Memory B cell (primary cell): ENCODE measurements around the gene CFAP299.

Experiments
- ATAC-seq: fragments of 150-1000 bp; cut with Tn5 transposase; 2 replicates; pipeline ENCODE4 v1.10.0; 2021; ENCODE audit warnings: low read depth, mild to moderate bottlenecking, moderate library complexity
- DNase-seq, 2 donors: peaks; one replicate each; pipeline ENCODE4 v3.0.0; 2022; ENCODE audit warnings: low spot score in 2 of 2
- H3K27ac Mint-ChIP-seq: one replicate; pipeline ENCODE4 v1.8.0; 2022; ENCODE audit warnings: mild to moderate bottlenecking, moderate library complexity, mixed read lengths
- H3K27me3 Mint-ChIP-seq: one replicate; pipeline ENCODE4 v1.8.0; 2022; ENCODE audit warnings: mixed read lengths
- H3K36me3 Mint-ChIP-seq: one replicate; pipeline ENCODE4 v1.8.0; 2022; ENCODE audit warnings: mild to moderate bottlenecking, mixed read lengths
- H3K4me1 Mint-ChIP-seq: one replicate; pipeline ENCODE4 v1.8.0; 2022; ENCODE audit warnings: mixed read lengths
- H3K4me3 Mint-ChIP-seq: one replicate; pipeline ENCODE4 v1.8.0; 2022; ENCODE audit warnings: mild to moderate bottlenecking, moderate library complexity, mixed read lengths
- H3K9me3 Mint-ChIP-seq: one replicate; pipeline ENCODE4 v1.8.0; 2022; ENCODE audit warnings: mixed read lengths

The CFAP299 gene

GRCh38 chr4:80459918-80460473 lies 124.5 kb downstream of the CFAP299 start:
- H3K27ac Mint-ChIP-seq, result no peak overlapping the region
- no peaks in the 10 kb centered on the region for H3K36me3 Mint-ChIP-seq
- H3K4me1 Mint-ChIP-seq, result peaks cover 11% of the 10 kb centered on the region
- ATAC-seq, result no peak
- no peak overlapping the region for H3K4me3 Mint-ChIP-seq
- no peaks in the 10 kb centered on the region for H3K27me3 Mint-ChIP-seq
- DNase-seq, result no peak
- peaks cover 2% of the 10 kb centered on the region for H3K9me3 Mint-ChIP-seq

GRCh38 chr4:80461412-80461811 lies 125.9 kb downstream of the CFAP299 start:
- ATAC-seq, result no peak
- Mint-ChIP-seq H3K4me3 (no peak overlapping the region), H3K4me1 (peaks cover 11% of the 10 kb centered on the region), H3K9me3 (peaks cover 2% of the 10 kb centered on the region), H3K27ac (no peak overlapping the region), H3K27me3 (peaks cover 2% of the 10 kb centered on the region), H3K36me3 (no peaks in the 10 kb centered on the region)
- DNase-seq, result no peak

- Mint-ChIP-seq H3K9me3 (peaks cover 2% of the 10 kb centered on the region), H3K27me3 (peaks cover 2% of the 10 kb centered on the region), H3K27ac (peak overlapping the region; percentile 13), H3K36me3 (no peaks in the 10 kb centered on the region), H3K4me3 (peak overlapping the region; percentile 45), H3K4me1 (peaks cover 15% of the 10 kb centered on the region)
- DNase-seq (peak in 1 of 2 donors; percentile 0), ATAC-seq (peak; percentile 81)
Observed at GRCh38 chr4:80462621-80463091, 127.1 kb downstream of the CFAP299 start.

- DNase-seq, result no peak
- Mint-ChIP-seq H3K27ac (no peak overlapping the region), H3K4me3 (no peak overlapping the region)
Observed at GRCh38 chr4:80463509-80463908, 128.0 kb downstream of the CFAP299 start.

GRCh38 chr4:80465238-80465637 lies 129.7 kb downstream of the CFAP299 start:
- peaks cover 15% of the 10 kb centered on the region for H3K4me1 Mint-ChIP-seq
- ATAC-seq, result no peak
- no peak overlapping the region for H3K27ac Mint-ChIP-seq
- H3K27me3 Mint-ChIP-seq, result peaks cover 2% of the 10 kb centered on the region
- H3K36me3 Mint-ChIP-seq, result no peaks in the 10 kb centered on the region
- H3K9me3 Mint-ChIP-seq, result peaks cover 2% of the 10 kb centered on the region
- no peak for DNase-seq
- H3K4me3 Mint-ChIP-seq, result no peak overlapping the region

More at GRCh38 chr4:80463509-80463908, 128.0 kb downstream of the CFAP299 start:
- H3K9me3 Mint-ChIP-seq, result peaks cover 2% of the 10 kb centered on the region
- H3K27me3 Mint-ChIP-seq, result peaks cover 2% of the 10 kb centered on the region
- H3K4me1 Mint-ChIP-seq, result peaks cover 15% of the 10 kb centered on the region
- ATAC-seq, result no peak
- no peaks in the 10 kb centered on the region for H3K36me3 Mint-ChIP-seq

GRCh38 chr4:80465736-80466135 lies 130.2 kb downstream of the CFAP299 start:
- ATAC-seq (no peak), DNase-seq (no peak)
- Mint-ChIP-seq H3K9me3 (peaks cover 2% of the 10 kb centered on the region), H3K4me3 (no peak overlapping the region), H3K27me3 (peaks cover 2% of the 10 kb centered on the region), H3K4me1 (peaks cover 15% of the 10 kb centered on the region), H3K27ac (no peak overlapping the region), H3K36me3 (no peaks in the 10 kb centered on the region)

GRCh38 chr4:80466618-80467017 lies 131.1 kb downstream of the CFAP299 start:
- H3K4me1 Mint-ChIP-seq, result peaks cover 15% of the 10 kb centered on the region
- DNase-seq (no peak), ATAC-seq (no peak)
- no peak overlapping the region for H3K4me3 Mint-ChIP-seq
- peaks cover 2% of the 10 kb centered on the region for H3K9me3 Mint-ChIP-seq
- H3K27me3 Mint-ChIP-seq, result peaks cover 2% of the 10 kb centered on the region
- H3K27ac Mint-ChIP-seq, result no peak overlapping the region
- H3K36me3 Mint-ChIP-seq, result no peaks in the 10 kb centered on the region

- no peak for DNase-seq
- no peak for ATAC-seq
- Mint-ChIP-seq H3K27ac (no peak overlapping the region), H3K27me3 (no peaks in the 10 kb centered on the region), H3K9me3 (no peaks in the 10 kb centered on the region), H3K36me3 (no peaks in the 10 kb centered on the region), H3K4me1 (peaks cover 4% of the 10 kb centered on the region), H3K4me3 (no peak overlapping the region)
Observed at GRCh38 chr4:80471756-80472155, 136.2 kb downstream of the CFAP299 start.

- Mint-ChIP-seq H3K4me1 (no peaks in the 10 kb centered on the region), H3K36me3 (no peaks in the 10 kb centered on the region), H3K4me3 (no peak overlapping the region), H3K9me3 (no peaks in the 10 kb centered on the region), H3K27me3 (no peaks in the 10 kb centered on the region), H3K27ac (no peak overlapping the region)
- ATAC-seq (no peak), DNase-seq (no peak)
Observed at GRCh38 chr4:80475236-80475635, 139.7 kb downstream of the CFAP299 start.

- Mint-ChIP-seq H3K9me3 (no peaks in the 10 kb centered on the region), H3K27ac (no peak overlapping the region), H3K27me3 (no peaks in the 10 kb centered on the region), H3K4me1 (no peaks in the 10 kb centered on the region), H3K36me3 (no peaks in the 10 kb centered on the region), H3K4me3 (no peak overlapping the region)
- DNase-seq (no peak), ATAC-seq (no peak)
Observed at GRCh38 chr4:80475798-80476197, 140.3 kb downstream of the CFAP299 start.

GRCh38 chr4:80484712-80485111 lies 149.2 kb downstream of the CFAP299 start:
- H3K27me3 Mint-ChIP-seq, result peaks cover 3% of the 10 kb centered on the region
- no peak overlapping the region for H3K4me3 Mint-ChIP-seq
- no peaks in the 10 kb centered on the region for H3K9me3 Mint-ChIP-seq
- no peak overlapping the region for H3K27ac Mint-ChIP-seq
- H3K36me3 Mint-ChIP-seq, result no peaks in the 10 kb centered on the region
- ATAC-seq, result no peak
- H3K4me1 Mint-ChIP-seq, result peaks cover 6% of the 10 kb centered on the region
- DNase-seq, result no peak

GRCh38 chr4:80486603-80487002 lies 151.1 kb downstream of the CFAP299 start:
- no peak for ATAC-seq
- Mint-ChIP-seq H3K27me3 (peaks cover 3% of the 10 kb centered on the region), H3K27ac (no peak overlapping the region), H3K4me3 (no peak overlapping the region), H3K4me1 (peaks cover 12% of the 10 kb centered on the region), H3K9me3 (no peaks in the 10 kb centered on the region), H3K36me3 (no peaks in the 10 kb centered on the region)
- DNase-seq, result no peak

- Mint-ChIP-seq H3K9me3 (peaks cover 6% of the 10 kb centered on the region), H3K36me3 (peaks cover 2% of the 10 kb centered on the region), H3K4me1 (peaks cover 25% of the 10 kb centered on the region), H3K27me3 (no peaks in the 10 kb centered on the region), H3K4me3 (peak overlapping the region; percentile 25), H3K27ac (no peak overlapping the region)
- DNase-seq, result no peak
- ATAC-seq, result peak; percentile 62
Observed at GRCh38 chr4:80489798-80490197, 154.3 kb downstream of the CFAP299 start.

GRCh38 chr4:80492761-80493160 lies 157.2 kb downstream of the CFAP299 start:
- Mint-ChIP-seq H3K4me1 (peaks cover 25% of the 10 kb centered on the region), H3K4me3 (no peak overlapping the region), H3K27me3 (peaks cover 1% of the 10 kb centered on the region), H3K36me3 (peaks cover 2% of the 10 kb centered on the region), H3K9me3 (peaks cover 9% of the 10 kb centered on the region), H3K27ac (no peak overlapping the region)
- no peak for DNase-seq
- ATAC-seq, result peak; percentile 89

GRCh38 chr4:80495865-80496264 lies 160.3 kb downstream of the CFAP299 start:
- H3K4me1 Mint-ChIP-seq, result peaks cover 19% of the 10 kb centered on the region
- no peak overlapping the region for H3K27ac Mint-ChIP-seq
- peaks cover 1% of the 10 kb centered on the region for H3K27me3 Mint-ChIP-seq
- DNase-seq, result no peak
- peaks cover 2% of the 10 kb centered on the region for H3K36me3 Mint-ChIP-seq
- H3K4me3 Mint-ChIP-seq, result no peak overlapping the region
- H3K9me3 Mint-ChIP-seq, result peaks cover 9% of the 10 kb centered on the region
- no peak for ATAC-seq
